Fibroblast of upper back skin (primary cell): ENCODE data around the gene HEATR1.
"Not testable (repeated sequence)": the region's sequence is repeated elsewhere in the genome, so short reads cannot be mapped to it uniquely, and the experiment has no call there.

ENCODE experiments used
- DNase-seq: peaks from one replicate; pipeline ENCODE4 v3.0.0-alpha.2; 2013

HEATR1 gene, protein sequence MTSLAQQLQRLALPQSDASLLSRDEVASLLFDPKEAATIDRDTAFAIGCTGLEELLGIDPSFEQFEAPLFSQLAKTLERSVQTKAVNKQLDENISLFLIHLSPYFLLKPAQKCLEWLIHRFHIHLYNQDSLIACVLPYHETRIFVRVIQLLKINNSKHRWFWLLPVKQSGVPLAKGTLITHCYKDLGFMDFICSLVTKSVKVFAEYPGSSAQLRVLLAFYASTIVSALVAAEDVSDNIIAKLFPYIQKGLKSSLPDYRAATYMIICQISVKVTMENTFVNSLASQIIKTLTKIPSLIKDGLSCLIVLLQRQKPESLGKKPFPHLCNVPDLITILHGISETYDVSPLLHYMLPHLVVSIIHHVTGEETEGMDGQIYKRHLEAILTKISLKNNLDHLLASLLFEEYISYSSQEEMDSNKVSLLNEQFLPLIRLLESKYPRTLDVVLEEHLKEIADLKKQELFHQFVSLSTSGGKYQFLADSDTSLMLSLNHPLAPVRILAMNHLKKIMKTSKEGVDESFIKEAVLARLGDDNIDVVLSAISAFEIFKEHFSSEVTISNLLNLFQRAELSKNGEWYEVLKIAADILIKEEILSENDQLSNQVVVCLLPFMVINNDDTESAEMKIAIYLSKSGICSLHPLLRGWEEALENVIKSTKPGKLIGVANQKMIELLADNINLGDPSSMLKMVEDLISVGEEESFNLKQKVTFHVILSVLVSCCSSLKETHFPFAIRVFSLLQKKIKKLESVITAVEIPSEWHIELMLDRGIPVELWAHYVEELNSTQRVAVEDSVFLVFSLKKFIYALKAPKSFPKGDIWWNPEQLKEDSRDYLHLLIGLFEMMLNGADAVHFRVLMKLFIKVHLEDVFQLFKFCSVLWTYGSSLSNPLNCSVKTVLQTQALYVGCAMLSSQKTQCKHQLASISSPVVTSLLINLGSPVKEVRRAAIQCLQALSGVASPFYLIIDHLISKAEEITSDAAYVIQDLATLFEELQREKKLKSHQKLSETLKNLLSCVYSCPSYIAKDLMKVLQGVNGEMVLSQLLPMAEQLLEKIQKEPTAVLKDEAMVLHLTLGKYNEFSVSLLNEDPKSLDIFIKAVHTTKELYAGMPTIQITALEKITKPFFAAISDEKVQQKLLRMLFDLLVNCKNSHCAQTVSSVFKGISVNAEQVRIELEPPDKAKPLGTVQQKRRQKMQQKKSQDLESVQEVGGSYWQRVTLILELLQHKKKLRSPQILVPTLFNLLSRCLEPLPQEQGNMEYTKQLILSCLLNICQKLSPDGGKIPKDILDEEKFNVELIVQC (N-terminal part only)

DNA sequence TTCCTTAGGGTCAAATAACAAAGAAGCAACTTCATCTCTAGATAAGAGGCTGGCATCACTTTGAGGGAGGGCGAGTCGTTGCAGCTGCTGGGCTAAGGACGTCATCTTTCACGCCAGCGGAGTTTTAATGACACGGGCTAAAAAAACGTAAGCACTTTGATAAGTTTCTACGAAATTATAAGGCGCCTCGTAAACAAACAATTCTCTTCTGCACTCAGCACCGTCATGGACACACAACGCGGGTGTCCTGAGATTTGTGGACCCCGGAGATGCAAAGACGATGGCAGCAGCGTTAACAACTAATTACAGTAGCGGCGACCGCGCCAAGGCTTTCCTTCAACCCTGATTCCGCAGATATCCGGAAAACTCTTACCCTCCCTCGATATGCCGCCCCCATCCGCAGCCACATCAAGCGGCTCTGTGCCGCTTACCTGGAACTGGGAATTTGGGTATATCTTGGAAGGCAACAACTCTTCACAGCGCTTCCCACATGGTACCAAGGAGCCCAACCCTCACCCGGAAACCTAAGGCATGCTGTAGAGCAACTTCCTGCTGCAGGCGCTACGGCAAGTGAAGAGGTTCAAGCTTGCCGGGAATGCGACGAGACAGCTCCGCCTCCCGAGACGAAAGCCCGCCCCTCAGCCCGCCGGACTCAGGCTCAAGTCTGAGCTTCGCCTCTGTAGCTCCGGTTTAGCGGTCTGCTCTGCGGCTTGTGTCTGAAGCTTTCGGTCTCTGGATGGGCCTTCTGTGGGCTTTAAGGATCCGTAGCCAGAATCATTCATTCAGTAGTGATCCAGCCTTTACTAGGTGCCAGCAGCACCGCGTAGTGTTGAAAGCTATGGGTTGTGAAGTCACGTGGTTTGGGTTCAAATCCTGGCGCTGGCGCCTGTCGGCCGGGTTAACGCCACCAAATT, at the start of gene HEATR1:
HEATR1 (minus strand) TSS at position 526 of the 914 bp plus-strand sequence; CDS start at position 105, 421 bp downstream.
- DNase-seq: peak; percentile 94

GRCh38 chr1:236645016-236645680, 40.8 kb upstream of the HEATR1 start:
- DNase-seq: no peak

DNA sequence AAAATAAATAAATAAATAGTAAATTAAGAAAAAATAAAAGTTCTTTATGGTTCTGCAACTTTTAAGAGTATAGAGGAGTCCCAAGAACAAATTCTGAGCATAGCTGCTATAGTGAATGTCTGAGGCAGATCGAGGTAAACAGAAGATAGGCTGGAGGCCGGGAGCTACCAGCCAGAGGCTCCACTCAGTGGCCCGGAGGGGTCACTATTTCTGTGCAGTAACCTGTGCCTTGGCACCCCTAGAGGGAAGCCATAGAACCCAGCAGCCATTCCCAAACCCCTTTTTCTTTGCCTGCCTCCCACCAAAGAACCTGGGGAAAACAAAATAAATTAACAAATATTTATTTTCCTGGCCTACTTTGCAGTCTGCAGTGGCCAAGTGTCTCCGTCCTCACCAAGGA, 38.4 kb upstream of the HEATR1 start:
- no peak for DNase-seq

GRCh38 chr1:236639686-236640085, 35.4 kb upstream of the HEATR1 start:
- no peak for DNase-seq

DNA sequence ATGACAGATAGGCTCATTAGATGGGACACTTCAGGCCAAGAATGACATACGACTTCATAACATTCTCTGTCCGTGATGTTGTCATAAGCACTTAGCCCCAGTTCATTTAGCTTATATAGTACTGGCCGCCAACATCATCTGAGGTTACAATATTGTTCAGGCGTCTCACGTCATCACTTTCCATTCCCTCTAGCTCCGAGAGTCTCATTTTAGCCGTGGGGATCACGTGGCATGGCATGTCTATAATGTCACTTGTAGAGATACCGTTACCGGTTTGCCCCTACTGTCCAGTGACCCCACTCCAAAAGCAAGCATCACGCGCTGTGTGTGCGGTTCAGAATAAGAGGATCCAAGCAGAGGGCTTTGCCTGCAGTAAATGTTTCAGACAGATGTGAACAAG, 34.6 kb upstream of the HEATR1 start:
- no peak for DNase-seq

DNA sequence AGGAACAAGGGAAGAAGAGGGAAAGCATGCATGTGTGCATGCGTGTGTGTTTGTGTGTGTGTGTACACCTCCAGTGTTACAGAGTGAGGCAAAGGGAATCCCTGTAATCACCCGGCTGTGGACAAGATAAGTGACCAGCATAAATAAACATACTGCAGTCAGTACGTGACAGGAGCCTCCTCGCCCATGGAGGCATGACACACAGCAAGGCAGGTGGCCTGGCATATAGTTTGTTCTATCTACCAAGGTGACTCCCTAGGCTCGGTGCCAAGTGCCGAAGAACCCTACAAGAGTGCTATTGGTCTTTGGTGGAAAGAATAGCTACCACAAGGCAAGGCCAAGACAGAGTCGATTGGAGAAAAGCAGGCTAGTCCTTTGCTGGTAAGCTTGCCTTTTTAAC, 31.7 kb upstream of the HEATR1 start:
- DNase-seq: no peak

DNA sequence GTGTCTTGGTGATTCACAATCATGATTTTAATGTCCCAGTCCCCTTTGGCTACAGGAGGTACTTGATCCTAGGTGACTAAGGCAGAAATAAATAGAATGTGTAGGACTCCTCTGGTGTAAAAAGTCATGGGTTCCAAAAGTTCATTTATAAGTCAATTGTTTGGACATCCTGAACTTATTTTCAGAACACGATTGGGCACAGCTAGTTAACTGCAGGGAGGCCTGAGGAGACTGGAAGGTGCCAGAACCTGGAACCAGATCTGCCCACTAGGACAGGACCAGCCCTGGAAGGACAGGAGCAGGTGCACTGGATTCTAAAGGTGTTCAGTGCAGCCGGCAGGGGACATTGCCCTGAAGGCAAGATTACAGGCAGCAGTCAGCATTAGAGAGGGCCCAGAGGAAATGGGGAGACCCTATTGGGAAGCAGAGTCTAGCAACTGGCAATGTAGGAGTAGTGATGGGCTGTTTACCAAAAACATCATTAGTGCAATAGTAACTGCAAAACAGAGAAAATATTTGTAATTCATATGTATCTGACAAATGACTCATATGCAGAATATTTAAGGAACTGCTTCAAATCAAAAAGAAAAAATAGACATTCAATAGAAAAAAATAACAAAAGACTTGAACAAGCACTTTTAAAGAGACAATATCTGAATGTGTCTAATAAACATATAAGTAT, 23.6 kb upstream of the HEATR1 start:
- no peak for DNase-seq

GRCh38 chr1:236623371-236624166, 19.3 kb upstream of the HEATR1 start:
- no peak for DNase-seq

GRCh38 chr1:236622407-236622806, 18.1 kb upstream of the HEATR1 start:
- no peak for DNase-seq

DNA sequence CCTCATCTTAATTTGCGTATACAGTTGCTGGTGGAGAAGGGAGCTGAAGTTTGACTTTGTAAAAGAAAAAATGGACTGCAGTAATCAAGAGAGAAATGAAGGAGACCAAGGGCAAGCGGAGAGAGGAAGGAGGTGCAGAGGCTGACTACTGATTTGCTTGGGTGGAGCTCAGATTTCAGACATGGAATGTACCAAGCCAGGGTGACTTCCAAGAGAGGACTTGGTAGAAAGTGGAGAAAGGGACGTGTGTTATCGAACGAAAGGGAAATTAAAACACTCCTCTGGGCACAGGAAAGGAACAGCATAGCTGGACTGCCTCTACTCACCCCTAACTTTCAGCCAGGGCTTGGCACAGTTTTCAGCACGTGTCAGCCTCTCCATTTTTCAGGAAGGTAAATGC, 15.1 kb upstream of the HEATR1 start:
- DNase-seq: no peak

DNA sequence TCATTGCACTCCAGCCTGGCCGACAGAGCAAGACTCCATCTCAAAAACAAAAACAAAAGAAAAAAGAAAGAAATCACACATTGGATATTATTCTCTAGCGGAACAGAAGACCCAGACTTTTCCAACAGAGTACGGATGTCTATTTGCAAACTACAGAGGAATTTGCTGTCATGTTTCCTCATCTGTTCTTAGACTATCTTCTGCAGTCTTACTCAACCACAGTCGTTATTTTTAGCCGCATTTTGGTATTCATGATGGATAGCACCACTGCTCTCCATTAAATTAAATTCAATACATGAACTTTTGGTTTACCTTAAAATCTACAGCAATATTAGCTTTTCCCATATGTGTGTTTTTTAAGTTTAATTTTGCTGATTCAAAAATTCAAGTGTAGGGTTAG, 14.2 kb upstream of the HEATR1 start:
- no peak for DNase-seq

- DNase-seq: no peak
Measured at GRCh38 chr1:236615399-236616148, 11.3 kb upstream of the HEATR1 start.

- no peak for DNase-seq
Measured at GRCh38 chr1:236612349-236612748, 8.0 kb upstream of the HEATR1 start.

DNA sequence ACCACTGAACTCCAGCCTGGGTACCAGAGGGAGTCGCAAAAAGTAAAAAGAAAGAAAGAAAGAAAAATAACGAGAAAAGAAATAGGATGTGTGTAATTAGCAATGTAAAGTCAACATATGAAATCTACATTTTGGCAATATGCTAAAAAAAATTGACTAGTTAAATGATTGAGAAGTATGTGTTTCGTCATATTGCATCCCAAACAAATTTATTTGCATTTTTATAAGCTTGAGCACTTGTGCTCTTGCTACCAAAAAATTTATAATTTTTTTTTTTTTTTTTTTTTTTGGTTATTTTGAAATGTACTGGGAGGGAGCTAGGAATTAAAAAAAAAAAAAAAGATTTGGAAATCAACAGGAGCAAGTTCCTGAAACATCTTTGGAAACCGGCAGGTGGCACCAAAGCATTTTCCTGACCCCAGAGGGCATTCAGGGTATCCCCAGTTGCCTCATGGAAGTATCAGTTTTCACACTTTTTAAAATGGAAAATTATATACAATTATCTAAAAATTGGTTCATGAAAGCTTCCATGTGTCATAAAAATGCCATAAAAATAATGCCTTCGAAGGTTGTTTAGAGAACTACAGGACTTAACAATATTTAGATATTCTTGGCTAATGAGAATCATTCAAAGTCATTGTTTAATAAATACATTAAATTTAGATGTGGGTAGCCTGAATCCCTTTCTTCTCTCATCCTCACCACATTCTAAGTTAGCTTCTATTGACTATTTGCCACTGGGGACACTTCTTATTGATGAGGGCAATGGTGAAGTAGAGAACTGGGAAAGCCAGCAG, 4.8 kb upstream of the HEATR1 start:
- peak; percentile 49 for DNase-seq

GRCh38 chr1:236607597-236607996, 3.3 kb upstream of the HEATR1 start:
- not testable (repeated sequence) for DNase-seq

DNA sequence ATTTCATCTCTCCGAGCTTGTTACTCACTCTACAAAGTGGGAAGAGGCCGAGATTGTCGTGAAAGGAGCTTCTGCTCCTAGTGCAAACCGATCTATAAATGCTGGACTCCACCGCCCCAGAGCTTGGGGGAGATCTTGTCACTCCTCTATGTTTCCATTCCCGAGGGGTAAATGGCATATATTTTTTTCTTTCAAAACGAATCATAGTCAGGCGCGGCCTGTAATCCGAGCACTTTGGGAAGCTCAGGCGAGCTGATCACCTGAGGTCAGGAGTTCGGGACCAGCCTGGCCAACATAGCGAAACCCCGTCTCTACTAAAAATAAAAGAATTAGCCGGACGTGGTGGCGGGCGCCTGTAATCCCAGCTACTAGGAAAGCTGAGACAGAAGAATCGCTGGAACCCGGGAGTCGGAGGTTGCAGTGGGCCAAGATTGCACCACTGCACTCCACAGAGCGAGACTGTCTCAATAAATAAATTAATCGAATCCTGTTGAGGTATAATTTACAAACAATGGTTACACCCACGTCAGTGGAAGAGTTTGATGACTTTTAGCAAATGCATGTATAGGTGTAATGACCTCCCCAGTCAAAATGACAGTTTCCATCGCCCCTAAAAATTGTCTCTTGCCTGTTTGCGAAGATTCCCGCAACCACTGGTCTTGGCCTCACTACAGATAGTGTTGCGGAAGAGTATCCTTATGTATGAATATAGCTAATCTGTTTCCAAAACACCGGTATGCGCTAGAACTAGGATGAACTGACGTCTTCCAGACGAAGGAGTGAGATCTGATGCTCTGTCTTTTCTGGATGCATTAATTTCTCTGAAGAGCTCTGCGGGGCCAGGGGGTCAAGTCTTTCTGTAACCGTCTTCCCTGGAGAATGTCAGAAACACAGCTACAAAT, 840 bp upstream of the HEATR1 start:
- no peak for DNase-seq

DNA sequence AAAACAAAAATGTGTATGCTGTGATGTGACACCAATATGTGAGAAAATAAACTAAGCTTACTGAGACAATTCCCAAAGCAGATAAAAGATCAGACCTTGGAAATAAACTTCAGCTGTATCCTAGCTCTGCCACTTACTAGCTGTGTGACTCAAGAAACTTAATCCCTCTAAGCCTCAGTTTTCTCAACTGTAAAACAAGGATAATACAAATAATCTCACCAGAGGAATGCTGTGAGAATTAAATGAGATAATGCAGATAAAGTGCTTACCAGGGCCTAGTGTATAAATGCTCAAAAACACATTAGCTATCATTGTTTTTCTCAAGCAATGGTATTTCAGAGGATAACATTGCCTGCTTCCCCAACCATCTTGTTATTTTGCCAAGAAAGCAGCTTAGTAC, 2.1 kb downstream of the HEATR1 start:
- no peak for DNase-seq
